ENCODE measurements around the gene NBEA. TPM values are rescaled to one million over a fixed set of nuclear protein-coding genes. Genes with fewer than 3 reads are reported as not detected.

Gene NBEA
- total RNA-seq, 3 donors from 2014 or later (not counting 1 experiment from before 2014, with no cell fraction given), result 0.27 to 0.66 (median 0.33) TPM

DNA sequence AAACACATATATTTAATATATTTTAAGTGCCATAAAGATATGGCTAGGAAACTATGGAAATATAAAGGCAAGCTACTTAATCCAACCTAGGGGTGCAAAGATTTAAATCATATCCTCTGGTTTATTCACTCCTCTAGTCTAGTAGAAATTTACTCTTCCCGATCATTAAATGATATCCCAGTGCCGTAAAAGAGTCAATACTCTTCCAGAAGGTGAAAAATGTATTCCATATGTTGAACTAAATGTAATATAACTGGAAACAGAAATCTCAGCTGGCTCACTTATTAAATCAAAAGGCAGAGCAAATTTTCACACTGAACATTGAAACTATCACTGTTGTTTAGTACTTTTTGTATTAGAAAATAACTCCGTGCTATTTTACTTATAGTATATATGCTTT lies 523.3 kb downstream of the NBEA start:
- WGBS (ENCODE audit: insufficient coverage), result no CpG with 5 or more reads among the region's 3 CpGs
- no peak overlapping the region for H3K4me3 Mint-ChIP-seq
- no peak for ATAC-seq

DNA sequence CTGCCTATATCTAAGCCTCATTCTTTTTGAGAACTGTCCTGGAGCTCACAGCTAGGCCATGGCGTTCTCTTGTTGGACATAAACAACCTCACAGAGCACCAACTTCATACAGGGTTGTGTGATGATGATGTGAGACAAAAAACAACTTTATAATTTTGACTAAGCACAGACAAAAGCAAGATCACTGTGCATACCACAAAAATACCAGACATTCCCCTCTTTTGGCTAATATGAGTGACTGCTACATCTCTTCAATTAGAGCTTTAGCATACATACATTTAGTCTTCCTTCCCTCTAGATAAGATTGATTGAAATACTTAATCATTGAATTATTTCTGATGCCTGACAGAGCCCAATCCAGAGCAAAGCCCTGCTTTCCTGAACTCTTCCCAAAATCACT lies 526.1 kb downstream of the NBEA start:
- H3K27me3 Mint-ChIP-seq (ENCODE audit: low read depth in 2 of 2), result peaks cover 25 to 39% of the 10 kb centered on the region in 2 donors
- Histone ChIP-seq H3K27ac (ENCODE audit: low read length) (no peak overlapping the region), H3K36me3 (ENCODE audit: control insufficient read depth, insufficient read depth, low read length) (no peaks in the 10 kb centered on the region), H3K9me3 (ENCODE audit: control insufficient read depth, insufficient read depth, low read length) (peaks cover 9% of the 10 kb centered on the region), H3K27me3 (ENCODE audit: control insufficient read depth, insufficient read depth, low read length) (peaks cover 38% of the 10 kb centered on the region), H3K4me3 (ENCODE audit: low read length) (no peak overlapping the region), H3K4me1 (ENCODE audit: control insufficient read depth, insufficient read depth, low read length) (peaks cover 11% of the 10 kb centered on the region)
- intact Hi-C loops (cut with micrococcal nuclease), result no loop called here
- no CpG with 5 or more reads among the region's 1 CpG for WGBS (ENCODE audit: insufficient coverage)
- H3K36me3 Mint-ChIP-seq, result no peaks in the 10 kb centered on the region
- no peak overlapping the region for H3K27ac Mint-ChIP-seq
- no peak for TF ChIP-seq CTCF (IDR thresholded peaks at IDR 0.05)
- ATAC-seq (no peak), DNase-seq (no peak)
- H3K9me3 Mint-ChIP-seq, result no peaks in the 10 kb centered on the region
- H3K4me1 Mint-ChIP-seq, result peaks cover 13 to 16% of the 10 kb centered on the region in 2 donors
- H3K4me3 Mint-ChIP-seq, result no peak overlapping the region

More for the DNA sequence above, 523.3 kb downstream of the NBEA start:
- peaks cover 23 to 35% of the 10 kb centered on the region in 2 donors for H3K27me3 Mint-ChIP-seq (ENCODE audit: low read depth in 2 of 2)
- intact Hi-C loops (cut with micrococcal nuclease), result no loop called here
- peaks cover 2 to 4% of the 10 kb centered on the region in 2 donors for H3K4me1 Mint-ChIP-seq
- DNase-seq, result no peak
- no peak for TF ChIP-seq CTCF (IDR thresholded peaks at IDR 0.05)
- H3K27me3 ChIP-seq (ENCODE audit: control insufficient read depth, insufficient read depth, low read length), result peaks cover 14% of the 10 kb centered on the region
- H3K9me3 Mint-ChIP-seq, result peaks cover 0 to 2% of the 10 kb centered on the region in 2 donors
- no peaks in the 10 kb centered on the region for H3K36me3 ChIP-seq (ENCODE audit: control insufficient read depth, insufficient read depth, low read length)
- H3K36me3 Mint-ChIP-seq, result no peaks in the 10 kb centered on the region
- no peaks in the 10 kb centered on the region for H3K4me1 ChIP-seq (ENCODE audit: control insufficient read depth, insufficient read depth, low read length)
- H3K4me3 ChIP-seq (ENCODE audit: low read length), result no peak overlapping the region
- H3K27ac Mint-ChIP-seq, result no peak overlapping the region
- no peak overlapping the region for H3K27ac ChIP-seq (ENCODE audit: low read length)
- H3K9me3 ChIP-seq (ENCODE audit: control insufficient read depth, insufficient read depth, low read length), result no peaks in the 10 kb centered on the region

GRCh38 chr13:35469806-35470525 lies 527.9 kb downstream of the NBEA start:
- Histone ChIP-seq H3K9me3 (ENCODE audit: control insufficient read depth, insufficient read depth, low read length) (peaks cover 9% of the 10 kb centered on the region), H3K4me1 (ENCODE audit: control insufficient read depth, insufficient read depth, low read length) (peaks cover 12% of the 10 kb centered on the region), H3K36me3 (ENCODE audit: control insufficient read depth, insufficient read depth, low read length) (no peaks in the 10 kb centered on the region), H3K4me3 (ENCODE audit: low read length) (no peak overlapping the region), H3K27me3 (ENCODE audit: control insufficient read depth, insufficient read depth, low read length) (peaks cover 48% of the 10 kb centered on the region), H3K27ac (ENCODE audit: low read length) (no peak overlapping the region)
- ATAC-seq (no peak), DNase-seq (no peak)
- H3K27me3 Mint-ChIP-seq (ENCODE audit: low read depth in 2 of 2), result peaks cover 32 to 46% of the 10 kb centered on the region in 2 donors
- peaks cover 7% of the 10 kb centered on the region for H3K36me3 Mint-ChIP-seq
- H3K4me3 Mint-ChIP-seq, result peak overlapping the region; percentile 68
- 43% methylated on average over 5 of the region's 10 CpGs for WGBS (ENCODE audit: insufficient coverage)
- H3K27ac Mint-ChIP-seq, result no peak overlapping the region
- TF ChIP-seq CTCF (IDR thresholded peaks at IDR 0.05), result no peak
- intact Hi-C loops (cut with micrococcal nuclease), result no loop called here
- no peaks in the 10 kb centered on the region for H3K9me3 Mint-ChIP-seq
- peaks cover 15 to 16% of the 10 kb centered on the region in 2 donors for H3K4me1 Mint-ChIP-seq

Measured in natural killer cell (primary cell).